Thoracic aorta (tissue), 2 donors: Measurements from ENCODE around the gene CHRM2. TPM values are rescaled to one million over a fixed set of nuclear protein-coding genes. Genes with fewer than 3 reads are reported as not detected.

ENCODE experiments used
- ATAC-seq: fragments of 150-250 bp; one replicate; pipeline ENCODE4 v1.8.0; 2017; ENCODE audit warnings: low read depth; ENCODE audit not compliant: insufficient number of reproducible peaks, low FRiP score
- DNase-seq: peaks from one replicate; pipeline ENCODE4 v3.0.0-alpha.2; 2020; ENCODE audit warnings: low spot score
- H3K27ac ChIP-seq, 2 donors: fragments of 200-600 bp; sonication (generic); 1 replicate in 1 of 2; 2 replicates in 1 of 2; pipeline ENCODE4 v1.5.1; 2016; ENCODE audit warnings: mild to moderate bottlenecking in 2 of 2, moderate library complexity in 2 of 2
- H3K27me3 ChIP-seq: fragments of 200-600 bp; sonication (generic); replicated peaks from 2 replicates; pipeline ENCODE4 v1.6.0; 2016; ENCODE audit warnings: mild to moderate bottlenecking; ENCODE audit not compliant: insufficient read depth
- H3K36me3 ChIP-seq: fragments of 200-600 bp; sonication (generic); one replicate; pipeline ENCODE4 v1.5.1; 2016
- H3K4me1 ChIP-seq, 2 donors: fragments of 200-600 bp; sonication (generic); 1 replicate in 1 of 2; 2 replicates in 1 of 2; pipeline versions ENCODE4 v1.5.1 to v1.6.0; 2016; ENCODE audit warnings: low read depth in 2 of 2, mild to moderate bottlenecking in 1 of 2; ENCODE audit not compliant: control insufficient read depth in 1 of 2
- H3K4me3 ChIP-seq: fragments of 200-600 bp; sonication (generic); 2 replicates; pipeline ENCODE4 v1.5.1; 2016; ENCODE audit warnings: mild to moderate bottlenecking
- H3K9me3 ChIP-seq: fragments of 200-600 bp; sonication (generic); 2 replicates; pipeline ENCODE4 v1.5.1; 2016
- total RNA-seq, 2 donors: library from RNA; depleted of rRNA; stranded (reverse); fragments of >200 nt; gene quantifications; one replicate each; pipeline versions ENCODE4 v1.1.0 to v1.2.3, GENCODE V29; 2016
- TF ChIP-seq, protein P1 (sequence below): fragments of 200-600 bp; sonication (generic); IDR thresholded peaks from one replicate; pipeline ENCODE4 v1.5.1; 2019; ENCODE audit warnings: antibody characterized with exemption

CHRM2 gene
- total RNA-seq, 2 donors from 2014 or later, result not detected

DNA sequence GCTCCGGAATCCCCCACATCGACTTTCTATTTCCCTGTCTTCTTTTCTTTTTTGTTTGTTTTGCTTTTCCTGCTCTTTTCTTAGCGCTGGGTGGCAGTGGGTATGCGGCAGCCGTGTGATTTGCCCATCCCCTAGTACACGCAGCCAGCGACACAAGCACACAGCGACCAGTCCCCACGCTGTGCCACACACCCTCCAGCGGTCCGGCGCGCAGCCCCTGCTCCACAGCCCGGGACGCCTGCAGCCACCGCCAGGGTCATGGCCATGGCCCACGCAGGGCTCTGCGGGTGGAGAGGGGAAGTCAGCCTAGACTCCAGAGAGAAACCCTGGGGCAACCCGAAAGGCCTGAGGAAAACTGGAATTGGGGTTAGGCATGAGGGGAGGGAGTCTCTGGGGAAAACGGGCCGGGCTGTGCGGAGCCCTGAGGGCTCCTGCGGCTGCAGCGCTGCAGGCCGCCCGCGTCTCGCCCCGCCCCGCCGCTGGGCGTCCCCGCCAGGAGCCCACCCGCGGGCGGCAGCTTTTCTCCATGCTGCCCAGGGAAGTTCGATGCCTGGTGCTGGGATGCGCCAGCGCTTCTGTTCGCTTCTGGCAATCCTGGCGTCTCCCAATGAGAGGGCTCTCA lies 2.5 kb downstream of the CHRM2 start:
- no peak for ATAC-seq
- no peaks in the 10 kb centered on the region for H3K36me3 ChIP-seq
- no peak overlapping the region for H3K27ac ChIP-seq
- no peak for DNase-seq
- TF ChIP-seq, protein P1, sequence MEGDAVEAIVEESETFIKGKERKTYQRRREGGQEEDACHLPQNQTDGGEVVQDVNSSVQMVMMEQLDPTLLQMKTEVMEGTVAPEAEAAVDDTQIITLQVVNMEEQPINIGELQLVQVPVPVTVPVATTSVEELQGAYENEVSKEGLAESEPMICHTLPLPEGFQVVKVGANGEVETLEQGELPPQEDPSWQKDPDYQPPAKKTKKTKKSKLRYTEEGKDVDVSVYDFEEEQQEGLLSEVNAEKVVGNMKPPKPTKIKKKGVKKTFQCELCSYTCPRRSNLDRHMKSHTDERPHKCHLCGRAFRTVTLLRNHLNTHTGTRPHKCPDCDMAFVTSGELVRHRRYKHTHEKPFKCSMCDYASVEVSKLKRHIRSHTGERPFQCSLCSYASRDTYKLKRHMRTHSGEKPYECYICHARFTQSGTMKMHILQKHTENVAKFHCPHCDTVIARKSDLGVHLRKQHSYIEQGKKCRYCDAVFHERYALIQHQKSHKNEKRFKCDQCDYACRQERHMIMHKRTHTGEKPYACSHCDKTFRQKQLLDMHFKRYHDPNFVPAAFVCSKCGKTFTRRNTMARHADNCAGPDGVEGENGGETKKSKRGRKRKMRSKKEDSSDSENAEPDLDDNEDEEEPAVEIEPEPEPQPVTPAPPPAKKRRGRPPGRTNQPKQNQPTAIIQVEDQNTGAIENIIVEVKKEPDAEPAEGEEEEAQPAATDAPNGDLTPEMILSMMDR, result no peak
- peak overlapping the region; percentile 45 for H3K4me3 ChIP-seq
- no peaks in the 10 kb centered on the region for H3K9me3 ChIP-seq
- H3K4me1 ChIP-seq, result peaks cover 0 to 22% of the 10 kb centered on the region in 2 donors
- H3K27me3 ChIP-seq, result no peaks in the 10 kb centered on the region

- Histone ChIP-seq H3K4me3 (no peak overlapping the region), H3K4me1 (peaks cover 0 to 16% of the 10 kb centered on the region in 2 donors), H3K36me3 (no peaks in the 10 kb centered on the region), H3K9me3 (no peaks in the 10 kb centered on the region), H3K27ac (no peak overlapping the region), H3K27me3 (no peaks in the 10 kb centered on the region)
- ATAC-seq, result no peak
- TF ChIP-seq, protein P1, result no peak
- DNase-seq, result no peak
These were observed 6.1 kb downstream of the CHRM2 start for GRCh38 chr7:136874393-136875032.

DNA sequence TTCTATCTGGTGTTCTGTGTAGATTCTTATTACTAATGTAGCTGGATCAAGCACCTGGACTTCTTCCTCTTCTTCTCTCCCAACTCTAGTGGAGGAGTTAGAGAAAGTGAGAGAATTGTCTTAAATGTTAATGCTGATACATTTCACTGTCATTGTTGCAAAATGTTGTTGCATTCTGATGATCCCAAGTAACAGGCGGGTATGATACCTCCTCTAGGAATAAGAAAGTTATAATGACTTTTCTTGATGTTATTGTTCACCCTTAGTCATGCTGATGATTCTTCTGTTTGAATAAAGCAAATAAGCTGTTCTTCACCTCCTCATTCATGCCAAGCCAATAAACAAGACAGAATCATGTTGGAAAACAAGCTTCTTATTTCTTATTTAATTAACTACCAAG lies 9.1 kb downstream of the CHRM2 start:
- no peak for DNase-seq
- Histone ChIP-seq H3K4me1 (no peaks in the 10 kb centered on the region), H3K4me3 (no peak overlapping the region), H3K36me3 (no peaks in the 10 kb centered on the region), H3K9me3 (no peaks in the 10 kb centered on the region), H3K27me3 (no peaks in the 10 kb centered on the region), H3K27ac (no peak overlapping the region)
- ATAC-seq, result no peak
- TF ChIP-seq, protein P1, result no peak

- ATAC-seq (no peak), DNase-seq (no peak)
- H3K4me3 ChIP-seq, result no peak overlapping the region
- no peaks in the 10 kb centered on the region for H3K4me1 ChIP-seq
- no peaks in the 10 kb centered on the region for H3K9me3 ChIP-seq
- TF ChIP-seq, protein P1, result no peak
- no peaks in the 10 kb centered on the region for H3K36me3 ChIP-seq
- H3K27me3 ChIP-seq, result no peaks in the 10 kb centered on the region
- H3K27ac ChIP-seq, result no peak overlapping the region
These were observed 9.5 kb downstream of the CHRM2 start for GRCh38 chr7:136877990-136878389.

GRCh38 chr7:136878878-136879277 lies 10.4 kb downstream of the CHRM2 start:
- H3K4me1 ChIP-seq, result no peaks in the 10 kb centered on the region
- TF ChIP-seq, protein P1, result no peak
- ATAC-seq (no peak), DNase-seq (no peak)
- no peak overlapping the region for H3K4me3 ChIP-seq
- no peak overlapping the region for H3K27ac ChIP-seq
- H3K36me3 ChIP-seq, result no peaks in the 10 kb centered on the region
- H3K9me3 ChIP-seq, result no peaks in the 10 kb centered on the region
- no peaks in the 10 kb centered on the region for H3K27me3 ChIP-seq
